ENCODE measurements around the gene CNIH1. TPM values are rescaled to one million over a fixed set of nuclear protein-coding genes. Genes with fewer than 3 reads are reported as not detected.
"Not testable (repeated sequence)": the region's sequence is repeated elsewhere in the genome, so short reads cannot be mapped to it uniquely, and the experiment has no call there.

CNIH1 gene
- total and polyA plus RNA-seq, 12 donors = 24.5 to 328 (median 105) TPM

- H3K9me3 ChIP-seq (replicated peaks in 1 of 3) = no peaks in the 10 kb centered on the region
- TF ChIP-seq CTCF (IDR thresholded peaks at IDR 0.05) (no peak), POLR2A (IDR thresholded peaks at IDR 0.05) (no peak)
- H3K4me1 ChIP-seq (replicated peaks in 1 of 2) = no peaks in the 10 kb centered on the region
- DNase-seq = no peak
- no peak overlapping the region for H3K4me3 ChIP-seq
- intact Hi-C loops (cut with DNase I) = no loop called here
- H3K27me3 ChIP-seq = no peaks in the 10 kb centered on the region
- no peak overlapping the region for H3K27ac ChIP-seq
- peaks cover 0 to 30% of the 10 kb centered on the region in 2 donors for H3K36me3 ChIP-seq (replicated peaks in 1 of 2)
Measured at GRCh38 chr14:54423991-54424390, 17.2 kb downstream of the CNIH1 start.

- peak in 4 of 7 donors; percentile 34 to 62 (median 50) for DNase-seq
- no peaks in the 10 kb centered on the region for H3K4me1 ChIP-seq (replicated peaks in 1 of 2)
- no peak overlapping the region for H3K4me3 ChIP-seq
- no peaks in the 10 kb centered on the region for H3K9me3 ChIP-seq (replicated peaks in 1 of 3)
- TF ChIP-seq POLR2A (IDR thresholded peaks at IDR 0.05) (no peak), CTCF (IDR thresholded peaks at IDR 0.05) (peak; percentile 24 to 63 (median 44))
- WGBS, 4 donors = 45 to 53% (median 46%) methylated on average over 7 of the region's 7 CpGs
- intact Hi-C loops (cut with DNase I) = no loop called here
- H3K27me3 ChIP-seq = no peaks in the 10 kb centered on the region
- H3K27ac ChIP-seq = no peak overlapping the region
- H3K36me3 ChIP-seq (replicated peaks in 1 of 2) = peaks cover 0 to 3% of the 10 kb centered on the region in 2 donors
Measured at GRCh38 chr14:54420478-54421142, 20.6 kb downstream of the CNIH1 start.

- TF ChIP-seq CTCF (IDR thresholded peaks at IDR 0.05) (no peak), POLR2A (IDR thresholded peaks at IDR 0.05) (no peak)
- DNase-seq = no peak
- no peaks in the 10 kb centered on the region for H3K27me3 ChIP-seq
- H3K36me3 ChIP-seq (replicated peaks in 1 of 2) = no peaks in the 10 kb centered on the region
- H3K4me1 ChIP-seq (replicated peaks in 1 of 2) = no peaks in the 10 kb centered on the region
- H3K27ac ChIP-seq = no peak overlapping the region
- 94 to 97% (median 96%) methylated on average over 3 of the region's 3 CpGs for WGBS, 4 donors
- no peaks in the 10 kb centered on the region for H3K9me3 ChIP-seq (replicated peaks in 1 of 3)
- H3K4me3 ChIP-seq = no peak overlapping the region
- intact Hi-C loops (cut with DNase I) = no loop called here
Measured at GRCh38 chr14:54411371-54411770, 29.8 kb downstream of the CNIH1 start.

- 93 to 100% (median 96%) methylated on average over 1 of the region's 1 CpG for WGBS, 4 donors
- Histone ChIP-seq H3K4me1 (replicated peaks in 1 of 2) (no peaks in the 10 kb centered on the region), H3K27ac (no peak overlapping the region), H3K36me3 (replicated peaks in 1 of 2) (no peaks in the 10 kb centered on the region), H3K4me3 (no peak overlapping the region), H3K27me3 (no peaks in the 10 kb centered on the region), H3K9me3 (replicated peaks in 1 of 3) (no peaks in the 10 kb centered on the region)
- no peak for DNase-seq
- intact Hi-C loops (cut with DNase I) = no loop called here
- TF ChIP-seq CTCF (IDR thresholded peaks at IDR 0.05) (no peak), POLR2A (IDR thresholded peaks at IDR 0.05) (no peak)
Measured at GRCh38 chr14:54410215-54410614, 31.0 kb downstream of the CNIH1 start.

GRCh38 chr14:54403401-54404005 is 37.7 kb downstream of the CNIH1 start:
- H3K27ac ChIP-seq; H3K36me3 ChIP-seq (replicated peaks in 1 of 2); H3K27me3 ChIP-seq; H3K4me1 ChIP-seq (replicated peaks in 1 of 2); DNase-seq; H3K4me3 ChIP-seq; intact Hi-C loops (cut with DNase I); H3K9me3 ChIP-seq (replicated peaks in 1 of 3): not testable (repeated sequence)
- 94 to 98% (median 95%) methylated on average over 6 of the region's 6 CpGs for WGBS, 4 donors
